Activated T-cell treated with anti-CD3 and anti-CD28 coated beads for 1 hour (primary cell): ENCODE data around the gene XPO6.

Experiments
- DNase-seq: peaks from one replicate; pipeline ENCODE4 v3.0.0-alpha.2; 2020; ENCODE audit warnings: low read depth

Gene XPO6

GRCh38 chr16:28062847-28063521, 148.8 kb downstream of the XPO6 start:
- no peak for DNase-seq

- DNase-seq, result no peak
Observed at GRCh38 chr16:28062261-28062846, 149.4 kb downstream of the XPO6 start.

GRCh38 chr16:28061352-28062101, 150.2 kb downstream of the XPO6 start:
- DNase-seq, result no peak

GRCh38 chr16:28059841-28060575, 151.8 kb downstream of the XPO6 start:
- no peak for DNase-seq

- no peak for DNase-seq
Observed at GRCh38 chr16:28058839-28059589, 152.8 kb downstream of the XPO6 start.

GRCh38 chr16:28057949-28058348, 153.8 kb downstream of the XPO6 start:
- DNase-seq, result no peak

GRCh38 chr16:28053461-28053860, 158.3 kb downstream of the XPO6 start:
- no peak for DNase-seq

- DNase-seq, result no peak
Observed at GRCh38 chr16:28052274-28053128, 159.3 kb downstream of the XPO6 start.

- DNase-seq, result no peak
Observed at GRCh38 chr16:28051486-28051885, 160.3 kb downstream of the XPO6 start.
